8988T (cell line): ENCODE data around the gene SH2D6.
A peak's percentile ranks its signal among the peaks of the same experiment; 100 is the strongest.
"Not testable (repeated sequence)": the region's sequence is repeated elsewhere in the genome, so short reads cannot be mapped to it uniquely, and the experiment has no call there.

Source experiments
- DNase-seq: peaks from one replicate; pipeline ENCODE4 v3.0.0; 2011

Gene SH2D6

GRCh38 chr2:85418132-85419008, at the start of gene SH2D6:
Gene SH2D6 (plus strand): TSS chr2:85418714. CDS start chr2:85429466, 10,752 bp downstream.
- peak; percentile 92 for DNase-seq

- DNase-seq = no peak
Observed at GRCh38 chr2:85368921-85369320, 49.6 kb upstream of the SH2D6 start.

- no peak for DNase-seq
Observed at GRCh38 chr2:85369500-85369899, 49.0 kb upstream of the SH2D6 start.

- DNase-seq = no peak
Observed at GRCh38 chr2:85371045-85371444, 47.5 kb upstream of the SH2D6 start.

GRCh38 chr2:85376291-85377065, 42.0 kb upstream of the SH2D6 start:
- no peak for DNase-seq

- DNase-seq = no peak
Observed at GRCh38 chr2:85377083-85377482, 41.4 kb upstream of the SH2D6 start.

GRCh38 chr2:85378257-85378656, 40.3 kb upstream of the SH2D6 start:
- DNase-seq = no peak

- DNase-seq = no peak
Observed at GRCh38 chr2:85380048-85380447, 38.5 kb upstream of the SH2D6 start.

GRCh38 chr2:85383151-85383550, 35.4 kb upstream of the SH2D6 start:
- DNase-seq = not testable (repeated sequence)

GRCh38 chr2:85383850-85384249, 34.7 kb upstream of the SH2D6 start:
- no peak for DNase-seq

GRCh38 chr2:85385746-85386145, 32.8 kb upstream of the SH2D6 start:
- DNase-seq = no peak

GRCh38 chr2:85387754-85388153, 30.8 kb upstream of the SH2D6 start:
- no peak for DNase-seq

GRCh38 chr2:85388878-85389538, 29.5 kb upstream of the SH2D6 start:
- no peak for DNase-seq

- peak; percentile 72 for DNase-seq
Observed at GRCh38 chr2:85390941-85391669, 27.4 kb upstream of the SH2D6 start.

GRCh38 chr2:85393836-85394235, 24.7 kb upstream of the SH2D6 start:
- DNase-seq = no peak

GRCh38 chr2:85394261-85394681, 24.2 kb upstream of the SH2D6 start:
- DNase-seq = no peak

GRCh38 chr2:85394976-85395375, 23.5 kb upstream of the SH2D6 start:
- DNase-seq = no peak

- no peak for DNase-seq
Observed at GRCh38 chr2:85395912-85396475, 22.5 kb upstream of the SH2D6 start.

- no peak for DNase-seq
Observed at GRCh38 chr2:85396531-85397470, 21.7 kb upstream of the SH2D6 start.

GRCh38 chr2:85397925-85398331, 20.6 kb upstream of the SH2D6 start:
- DNase-seq = no peak
